Measurements from ENCODE around the gene EPHA3. TPM values are rescaled to one million over a fixed set of nuclear protein-coding genes. Genes with fewer than 3 reads are reported as not detected.

EPHA3 gene
- total and polyA plus RNA-seq, 4 donors: 0.44 to 2.7 (median 1.2) TPM

- no peaks in the 10 kb centered on the region for H3K27me3 ChIP-seq (ENCODE audit: control insufficient read depth in 4 of 4, insufficient read depth in 4 of 4, low read length in 3 of 4)
- H3K9me3 ChIP-seq (ENCODE audit: control insufficient read depth in 4 of 4, low read length in 3 of 4): no peaks in the 10 kb centered on the region
- no peaks in the 10 kb centered on the region for H3K4me1 ChIP-seq (ENCODE audit: control insufficient read depth in 4 of 4, insufficient read depth in 4 of 4, low read length in 3 of 4)
- TF ChIP-seq FOXA1 (IDR thresholded peaks at IDR 0.05): no peak
- 27% methylated on average over 2 of the region's 2 CpGs for WGBS
- H3K9ac ChIP-seq (ENCODE audit: low read depth in 1 of 2, low read length in 2 of 2): no peak overlapping the region
- no peak for DNase-seq (ENCODE audit: low spot score)
- no peaks in the 10 kb centered on the region for H3K36me3 ChIP-seq (ENCODE audit: control insufficient read depth in 4 of 4, insufficient read depth in 3 of 4, low read depth in 1 of 4, low read length in 3 of 4)
- H3K27ac ChIP-seq (ENCODE audit: low read depth in 1 of 2, low read length in 2 of 2): no peak overlapping the region
- H3K4me3 ChIP-seq (ENCODE audit: low read depth in 1 of 3, low read length in 3 of 3): no peak overlapping the region
Observed at GRCh38 chr3:89180334-89180733, 72.9 kb downstream of the EPHA3 start.

- H3K27ac ChIP-seq (ENCODE audit: low read depth in 1 of 2, low read length in 2 of 2): no peak overlapping the region
- no peaks in the 10 kb centered on the region for H3K4me1 ChIP-seq (ENCODE audit: control insufficient read depth in 4 of 4, insufficient read depth in 4 of 4, low read length in 3 of 4)
- no peaks in the 10 kb centered on the region for H3K9me3 ChIP-seq (ENCODE audit: control insufficient read depth in 4 of 4, low read length in 3 of 4)
- no peaks in the 10 kb centered on the region for H3K36me3 ChIP-seq (ENCODE audit: control insufficient read depth in 4 of 4, insufficient read depth in 3 of 4, low read depth in 1 of 4, low read length in 3 of 4)
- no peaks in the 10 kb centered on the region for H3K27me3 ChIP-seq (ENCODE audit: control insufficient read depth in 4 of 4, insufficient read depth in 4 of 4, low read length in 3 of 4)
- no peak overlapping the region for H3K4me3 ChIP-seq (ENCODE audit: low read depth in 1 of 3, low read length in 3 of 3)
- WGBS: 81% methylated on average over 1 of the region's 1 CpG
- DNase-seq (ENCODE audit: low spot score): no peak
- H3K9ac ChIP-seq (ENCODE audit: low read depth in 1 of 2, low read length in 2 of 2): no peak overlapping the region
- TF ChIP-seq EGR1 (IDR thresholded peaks at IDR 0.05; ENCODE audit: low read depth in 2 of 2): no peak
- no peak for TF ChIP-seq YY1 (IDR thresholded peaks at IDR 0.05)
- no peak for TF ChIP-seq REST (IDR thresholded peaks at IDR 0.05)
- TF ChIP-seq, protein P1, sequence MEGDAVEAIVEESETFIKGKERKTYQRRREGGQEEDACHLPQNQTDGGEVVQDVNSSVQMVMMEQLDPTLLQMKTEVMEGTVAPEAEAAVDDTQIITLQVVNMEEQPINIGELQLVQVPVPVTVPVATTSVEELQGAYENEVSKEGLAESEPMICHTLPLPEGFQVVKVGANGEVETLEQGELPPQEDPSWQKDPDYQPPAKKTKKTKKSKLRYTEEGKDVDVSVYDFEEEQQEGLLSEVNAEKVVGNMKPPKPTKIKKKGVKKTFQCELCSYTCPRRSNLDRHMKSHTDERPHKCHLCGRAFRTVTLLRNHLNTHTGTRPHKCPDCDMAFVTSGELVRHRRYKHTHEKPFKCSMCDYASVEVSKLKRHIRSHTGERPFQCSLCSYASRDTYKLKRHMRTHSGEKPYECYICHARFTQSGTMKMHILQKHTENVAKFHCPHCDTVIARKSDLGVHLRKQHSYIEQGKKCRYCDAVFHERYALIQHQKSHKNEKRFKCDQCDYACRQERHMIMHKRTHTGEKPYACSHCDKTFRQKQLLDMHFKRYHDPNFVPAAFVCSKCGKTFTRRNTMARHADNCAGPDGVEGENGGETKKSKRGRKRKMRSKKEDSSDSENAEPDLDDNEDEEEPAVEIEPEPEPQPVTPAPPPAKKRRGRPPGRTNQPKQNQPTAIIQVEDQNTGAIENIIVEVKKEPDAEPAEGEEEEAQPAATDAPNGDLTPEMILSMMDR (IDR thresholded peaks at IDR 0.05; ENCODE audit: low read depth, low read length, missing input control): no peak
- TF ChIP-seq ZBTB33 (IDR thresholded peaks at IDR 0.05): no peak
- TF ChIP-seq, protein P2, sequence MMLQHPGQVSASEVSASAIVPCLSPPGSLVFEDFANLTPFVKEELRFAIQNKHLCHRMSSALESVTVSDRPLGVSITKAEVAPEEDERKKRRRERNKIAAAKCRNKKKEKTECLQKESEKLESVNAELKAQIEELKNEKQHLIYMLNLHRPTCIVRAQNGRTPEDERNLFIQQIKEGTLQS (IDR thresholded peaks at IDR 0.05): no peak
- no peak for TF ChIP-seq NR2F2 (IDR thresholded peaks at IDR 0.05)
- TF ChIP-seq FOXA2 (IDR thresholded peaks at IDR 0.05): no peak
- no peak for TF ChIP-seq HNF4G (IDR thresholded peaks at IDR 0.05)
Observed at GRCh38 chr3:89182056-89182455, 74.6 kb downstream of the EPHA3 start.

Measured in liver (tissue), 9 donors.